ENCODE data around the gene ROR1. TPM values are rescaled to one million over a fixed set of nuclear protein-coding genes. Genes with fewer than 3 reads are reported as not detected.

ROR1 gene
- total RNA-seq, 1 experiment from 2014 or later: 19.0 TPM

GRCh38 chr1:63843010-63843409 is 69.2 kb downstream of the ROR1 start:
- H3K36me3 ChIP-seq (ENCODE audit: low read depth): no peaks in the 10 kb centered on the region
- H3K79me2 ChIP-seq (ENCODE audit: low read depth): peaks cover 58% of the 10 kb centered on the region
- no peaks in the 10 kb centered on the region; the same call in 1 of the 2 replicates for H4K20me1 ChIP-seq (ENCODE audit: insufficient read depth)
- BruUV-seq (replicated peaks): no TSS peak
- no peaks in the 10 kb centered on the region for H3K9me2 ChIP-seq (ENCODE audit: insufficient read depth)
- no peak overlapping the region for H3K27ac ChIP-seq
- H2AFZ ChIP-seq: no peak overlapping the region
- TF ChIP-seq EZH2 (IDR thresholded peaks at IDR 0.05; ENCODE audit: low read depth): no peak
- peaks cover 16% of the 10 kb centered on the region for H3K4me1 ChIP-seq (replicated peaks; ENCODE audit: insufficient read depth)
- H3F3A ChIP-seq (ENCODE audit: insufficient read depth, low read depth): no peaks in the 10 kb centered on the region
- no peaks in the 10 kb centered on the region for H3K27me3 ChIP-seq (ENCODE audit: insufficient read depth, low read depth)
- DNase-seq: no peak
- POLR2A ChIA-PET (ENCODE audit: unreplicated experiment): no interaction called here
- H3K4me3 ChIP-seq: no peak overlapping the region
- H3K9me3 ChIP-seq (ENCODE audit: insufficient read depth, low read depth): no peaks in the 10 kb centered on the region
- H3K4me2 ChIP-seq: no peak overlapping the region
- intact Hi-C loops (cut with micrococcal nuclease; ENCODE audit: unreplicated experiment): no loop called here
- CTCF ChIA-PET: no interaction called here

- H3K36me3 ChIP-seq (ENCODE audit: low read depth): no peaks in the 10 kb centered on the region
- BruUV-seq (replicated peaks): no TSS peak
- CTCF ChIA-PET: interaction anchor here (0.7 kb wide), 1 partner anchor 152 kb away, joined by 3 read pairs; no protein-coding TSS in a partner anchor
Measured at GRCh38 chr1:63843884-63844283, 70.1 kb downstream of the ROR1 start.

GRCh38 chr1:63845346-63845745 is 71.5 kb downstream of the ROR1 start:
- BruUV-seq (replicated peaks): no TSS peak
- intact Hi-C loops (cut with micrococcal nuclease; ENCODE audit: unreplicated experiment): loop anchor here (5.0 kb wide), 1 partner anchor 377 kb away; no protein-coding TSS in a partner anchor
- Histone ChIP-seq H3K4me3 (no peak overlapping the region), H3K4me1 (replicated peaks; ENCODE audit: insufficient read depth) (peaks cover 14% of the 10 kb centered on the region), H3K79me2 (ENCODE audit: low read depth) (peaks cover 47% of the 10 kb centered on the region), H3K27ac (no peak overlapping the region), H3K9me3 (ENCODE audit: insufficient read depth, low read depth) (no peaks in the 10 kb centered on the region), H2AFZ (no peak overlapping the region), H4K20me1 (ENCODE audit: insufficient read depth) (no peaks in the 10 kb centered on the region), H3F3A (ENCODE audit: insufficient read depth, low read depth) (0 out of 2 replicates have a peak, but pooled peaks cover 3% of the 10 kb centered on the region), H3K4me2 (no peak overlapping the region), H3K9me2 (ENCODE audit: insufficient read depth) (no peaks in the 10 kb centered on the region), H3K27me3 (ENCODE audit: insufficient read depth, low read depth) (no peaks in the 10 kb centered on the region), H3K36me3 (ENCODE audit: low read depth) (no peaks in the 10 kb centered on the region)
- ChIA-PET CTCF (interaction anchor here (0.7 kb wide), 1 partner anchor 288 kb away, joined by 7 read pairs; no protein-coding TSS in a partner anchor), POLR2A (ENCODE audit: unreplicated experiment) (interaction anchor here (0.8 kb wide), 1 partner anchor 21 kb away, joined by 11 read pairs; no protein-coding TSS in a partner anchor)
- TF ChIP-seq EZH2 (IDR thresholded peaks at IDR 0.05; ENCODE audit: low read depth): no peak
- no peak for TF ChIP-seq CTCF (conservative IDR thresholded peaks at IDR 0.05)
- DNase-seq: no peak

More at GRCh38 chr1:63843884-63844283, 70.1 kb downstream of the ROR1 start:
- no peaks in the 10 kb centered on the region for H3K9me2 ChIP-seq (ENCODE audit: insufficient read depth)
- POLR2A ChIA-PET (ENCODE audit: unreplicated experiment): no interaction called here
- DNase-seq: peak in 1 of 2 experiments; percentile 42
- H3K4me3 ChIP-seq: no peak overlapping the region
- H3K4me1 ChIP-seq (replicated peaks; ENCODE audit: insufficient read depth): peaks cover 14% of the 10 kb centered on the region
- H2AFZ ChIP-seq: no peak overlapping the region
- no peaks in the 10 kb centered on the region for H3K9me3 ChIP-seq (ENCODE audit: insufficient read depth, low read depth)
- no peaks in the 10 kb centered on the region; the same call in 1 of the 2 replicates for H4K20me1 ChIP-seq (ENCODE audit: insufficient read depth)
- peaks cover 57% of the 10 kb centered on the region for H3K79me2 ChIP-seq (ENCODE audit: low read depth)
- no peak for TF ChIP-seq CTCF (conservative IDR thresholded peaks at IDR 0.05)
- no peak for TF ChIP-seq EZH2 (IDR thresholded peaks at IDR 0.05; ENCODE audit: low read depth)
- intact Hi-C loops (cut with micrococcal nuclease; ENCODE audit: unreplicated experiment): no loop called here
- H3K27ac ChIP-seq: no peak overlapping the region
- H3K27me3 ChIP-seq (ENCODE audit: insufficient read depth, low read depth): no peaks in the 10 kb centered on the region
- H3K4me2 ChIP-seq: no peak overlapping the region
- 0 out of 2 replicates have a peak, but pooled peaks cover 3% of the 10 kb centered on the region for H3F3A ChIP-seq (ENCODE audit: insufficient read depth, low read depth)
